Activated naive CD4-positive, alpha-beta T cell treated with anti-CD3 and anti-CD28 coated beads, Interleukin-2, amount 50 U/mL, for 16 hours (primary cell): ENCODE results near the gene VIT.

ENCODE experiments used
- DNase-seq: peaks from one replicate; pipeline ENCODE4 v3.0.0-alpha.2; 2020

VIT gene, protein sequence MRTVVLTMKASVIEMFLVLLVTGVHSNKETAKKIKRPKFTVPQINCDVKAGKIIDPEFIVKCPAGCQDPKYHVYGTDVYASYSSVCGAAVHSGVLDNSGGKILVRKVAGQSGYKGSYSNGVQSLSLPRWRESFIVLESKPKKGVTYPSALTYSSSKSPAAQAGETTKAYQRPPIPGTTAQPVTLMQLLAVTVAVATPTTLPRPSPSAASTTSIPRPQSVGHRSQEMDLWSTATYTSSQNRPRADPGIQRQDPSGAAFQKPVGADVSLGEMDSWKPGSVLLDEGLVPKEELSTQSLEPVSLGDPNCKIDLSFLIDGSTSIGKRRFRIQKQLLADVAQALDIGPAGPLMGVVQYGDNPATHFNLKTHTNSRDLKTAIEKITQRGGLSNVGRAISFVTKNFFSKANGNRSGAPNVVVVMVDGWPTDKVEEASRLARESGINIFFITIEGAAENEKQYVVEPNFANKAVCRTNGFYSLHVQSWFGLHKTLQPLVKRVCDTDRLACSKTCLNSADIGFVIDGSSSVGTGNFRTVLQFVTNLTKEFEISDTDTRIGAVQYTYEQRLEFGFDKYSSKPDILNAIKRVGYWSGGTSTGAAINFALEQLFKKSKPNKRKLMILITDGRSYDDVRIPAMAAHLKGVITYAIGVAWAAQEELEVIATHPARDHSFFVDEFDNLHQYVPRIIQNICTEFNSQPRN

DNA sequence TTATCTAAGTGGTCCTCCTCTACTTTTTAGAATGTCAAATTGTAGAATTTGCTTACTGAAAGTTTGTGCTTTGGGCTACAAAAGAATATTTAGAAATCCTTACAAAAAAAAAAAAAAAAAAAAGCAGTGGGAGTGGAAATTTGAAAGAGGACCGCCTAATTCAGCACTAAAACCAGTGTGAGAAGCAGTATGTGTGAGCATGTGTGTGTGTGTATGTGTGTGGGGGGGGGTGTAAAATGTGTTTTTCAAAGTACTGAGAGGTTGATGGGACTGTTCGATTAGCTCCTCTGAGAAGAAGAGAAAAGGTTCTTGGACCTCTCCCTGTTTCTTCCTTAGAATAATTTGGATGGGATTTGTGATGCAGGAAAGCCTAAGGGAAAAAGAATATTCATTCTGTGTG, at the start of gene VIT:
Gene VIT (plus strand): TSS at position 175 of the 400 bp plus-strand sequence. CDS start 19,664 bp downstream, outside the sequence.
- DNase-seq: no peak

DNA sequence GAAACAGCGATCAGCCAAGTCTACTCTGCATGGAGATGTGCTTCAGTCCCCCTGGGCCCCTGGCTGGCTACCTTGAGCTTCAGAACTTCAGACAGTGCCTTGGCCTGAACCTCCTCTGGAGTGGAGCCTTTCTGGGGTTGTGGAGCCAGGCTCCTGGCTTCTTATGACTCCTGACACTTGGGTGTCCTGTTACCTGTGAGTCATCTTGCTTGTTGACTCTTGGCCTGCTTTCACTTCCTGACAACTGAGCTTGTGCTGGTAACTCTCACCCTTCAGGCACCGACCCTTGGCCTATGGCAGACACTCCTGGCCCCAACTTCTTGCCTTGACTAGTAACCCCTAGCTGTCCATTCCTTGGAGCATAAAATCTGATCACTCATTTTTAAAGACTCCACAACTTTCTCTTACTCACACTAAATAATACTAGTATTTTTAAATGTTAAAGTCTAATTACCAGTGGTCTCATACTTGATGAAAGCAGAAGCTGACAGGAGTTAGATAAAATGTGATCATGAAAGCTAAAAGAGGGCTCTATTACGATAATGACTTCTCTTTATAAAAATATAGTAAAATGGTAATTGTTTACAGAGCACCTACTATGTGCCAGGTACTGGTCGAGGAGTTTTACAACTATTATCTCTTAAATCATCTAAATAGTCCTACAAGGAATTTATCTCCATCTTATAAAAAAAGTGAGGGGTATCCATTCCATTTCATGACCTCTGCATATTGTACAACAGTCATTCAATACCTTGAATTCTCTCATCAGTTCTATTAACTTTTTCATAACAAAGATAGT, 46.3 kb upstream of the VIT start:
- no peak for DNase-seq

DNA sequence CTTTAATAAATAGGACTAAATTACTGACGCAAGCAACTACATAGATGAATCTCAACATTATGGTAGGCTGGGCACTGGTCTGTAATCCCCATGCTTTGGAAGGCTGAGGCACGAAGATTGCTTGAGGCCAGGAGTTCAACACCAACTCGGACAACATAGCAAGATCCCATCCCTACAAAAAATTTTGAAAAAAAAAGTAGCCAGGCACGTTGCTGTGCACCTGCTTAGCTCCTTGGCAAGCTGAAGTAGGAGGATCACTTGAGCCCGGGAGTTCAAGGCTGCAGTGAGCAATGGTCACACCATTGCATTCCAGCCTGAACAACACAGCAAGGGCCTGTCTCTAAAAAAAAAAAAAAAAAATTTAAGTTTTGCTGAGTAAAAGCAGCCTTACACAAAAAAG, 43.4 kb upstream of the VIT start:
- no peak for DNase-seq

DNA sequence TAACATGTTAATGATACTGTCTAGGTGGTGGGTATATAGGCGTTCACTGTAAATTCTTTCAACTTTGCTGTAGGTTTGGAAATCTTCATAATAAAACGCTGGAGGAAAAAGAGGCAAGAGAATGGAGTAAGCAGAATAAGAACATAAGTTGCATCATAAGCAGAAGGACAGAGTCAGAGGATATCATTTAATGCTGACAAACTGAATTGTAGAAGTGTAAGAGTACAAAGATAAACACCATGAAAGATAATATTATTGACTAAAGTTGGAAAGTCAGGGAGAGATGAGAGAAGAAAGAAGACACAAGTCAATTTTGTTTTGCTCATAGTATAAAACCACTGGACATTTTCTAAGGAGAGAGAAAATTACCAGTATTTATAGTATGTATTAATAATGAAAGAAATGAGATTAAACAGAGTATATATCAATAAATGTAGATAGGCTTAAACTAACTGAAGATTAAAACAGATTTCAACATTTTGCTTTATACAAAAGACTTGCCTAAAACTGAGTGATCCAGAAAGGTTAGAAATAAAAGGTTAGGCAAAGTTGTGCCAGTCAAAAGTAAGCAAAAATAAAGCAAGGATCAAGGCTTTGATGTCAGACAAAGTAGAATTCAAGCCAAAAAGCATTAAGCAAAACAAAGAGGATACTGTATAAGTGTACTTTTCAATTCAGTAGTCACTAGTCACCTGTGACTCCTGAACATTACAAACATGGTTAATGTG, 42.4 kb upstream of the VIT start:
- DNase-seq: no peak

DNA sequence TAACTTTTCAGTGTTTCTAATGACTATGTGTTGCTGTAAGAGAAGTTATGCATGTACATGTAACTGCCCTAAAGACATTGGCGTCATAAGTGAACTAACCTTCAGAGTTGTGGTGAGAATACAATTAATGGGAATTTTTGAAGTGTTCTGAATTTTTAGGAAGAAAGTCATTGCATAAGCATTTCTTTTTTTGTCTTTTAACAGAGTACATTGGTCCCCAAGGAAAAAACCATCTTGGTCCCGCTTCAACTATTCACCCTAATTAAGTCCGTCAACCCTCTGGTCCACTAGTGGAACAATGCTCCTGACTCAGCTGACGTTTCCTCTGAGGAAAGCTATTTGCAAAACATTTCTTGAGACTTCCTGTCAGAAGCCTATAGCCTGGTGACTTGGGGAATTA, 41.1 kb upstream of the VIT start:
- DNase-seq: no peak

DNA sequence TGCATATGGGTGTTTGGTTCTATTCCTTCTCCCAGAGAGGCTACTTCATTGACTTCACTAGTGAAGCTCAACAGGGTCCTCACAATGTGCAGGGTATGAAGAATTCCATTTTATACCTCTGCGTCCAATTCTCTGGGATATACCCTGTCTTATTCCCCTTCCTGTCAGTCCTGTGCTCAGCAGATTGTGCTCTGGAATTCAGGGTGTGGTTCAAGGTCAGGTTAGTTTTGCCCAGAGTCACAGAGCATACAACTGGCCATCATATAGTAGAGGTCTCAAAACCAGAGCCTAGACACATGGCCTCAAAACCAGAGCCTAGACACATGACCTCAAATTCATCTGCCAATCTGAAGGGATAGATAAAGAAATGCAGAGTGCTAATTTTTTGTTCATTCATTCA, 38.8 kb upstream of the VIT start:
- DNase-seq: no peak

DNA sequence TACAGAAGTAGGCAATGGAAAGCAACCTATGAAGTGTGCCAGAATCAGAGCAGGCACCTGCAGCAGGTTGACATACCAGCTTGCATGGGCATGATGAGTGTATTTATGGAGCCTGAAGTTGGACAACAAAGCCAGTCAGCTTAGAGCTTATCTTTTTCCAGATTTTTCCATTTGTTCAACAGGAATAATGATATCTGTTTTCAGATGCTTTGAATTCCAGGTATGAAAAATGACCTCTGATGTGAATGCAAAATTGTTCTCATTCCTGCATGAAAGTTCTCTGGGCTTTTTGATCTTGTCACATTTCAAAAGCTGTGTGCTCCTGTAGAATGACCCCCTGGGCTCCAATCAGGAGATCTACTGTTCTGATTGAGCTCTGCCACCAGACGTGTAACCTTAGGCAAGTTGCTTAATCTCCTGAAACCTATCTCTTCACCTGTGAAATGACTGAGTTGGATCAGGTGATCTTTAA, 38.2 kb upstream of the VIT start:
- DNase-seq: no peak

DNA sequence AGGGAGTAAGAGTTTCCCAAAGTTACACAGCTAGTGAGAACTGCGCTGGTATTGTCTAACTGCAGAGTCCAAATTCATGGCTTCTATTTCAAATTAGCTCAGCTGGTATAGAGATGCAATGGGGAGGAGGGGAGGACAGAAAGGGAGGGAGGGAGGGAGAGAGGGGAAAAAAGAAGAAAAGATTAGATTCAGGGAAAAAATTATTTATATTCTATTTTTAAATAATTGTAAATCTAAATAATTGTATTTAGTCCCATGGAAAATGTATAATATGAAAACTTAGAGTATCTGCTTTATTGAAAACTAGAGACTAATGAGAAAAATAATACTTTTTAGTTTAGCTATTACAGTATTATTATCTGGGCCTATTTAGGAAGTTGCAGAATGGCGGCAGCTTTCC, 37.3 kb upstream of the VIT start:
- no peak for DNase-seq

DNA sequence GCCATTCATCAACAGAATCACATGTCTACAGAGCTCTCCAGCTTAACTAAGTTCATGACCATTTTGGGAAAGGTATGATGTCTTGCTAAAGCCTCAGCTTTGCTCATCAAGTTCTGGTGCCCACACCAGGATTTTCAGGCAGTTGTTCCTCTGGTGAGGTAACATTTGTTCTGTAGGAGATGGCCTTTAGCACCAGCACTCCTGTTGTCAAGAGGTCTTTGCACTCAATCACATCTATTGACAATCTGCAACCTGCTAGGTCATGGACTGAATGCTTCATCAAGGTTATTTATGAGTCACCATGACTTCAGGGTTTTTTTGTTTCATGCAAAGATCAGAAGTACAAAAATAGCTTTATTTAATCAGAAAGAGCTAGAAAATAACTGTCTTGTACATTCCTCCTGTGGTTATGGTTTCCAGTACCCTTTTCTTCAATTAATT, 36.6 kb upstream of the VIT start:
- no peak for DNase-seq

DNA sequence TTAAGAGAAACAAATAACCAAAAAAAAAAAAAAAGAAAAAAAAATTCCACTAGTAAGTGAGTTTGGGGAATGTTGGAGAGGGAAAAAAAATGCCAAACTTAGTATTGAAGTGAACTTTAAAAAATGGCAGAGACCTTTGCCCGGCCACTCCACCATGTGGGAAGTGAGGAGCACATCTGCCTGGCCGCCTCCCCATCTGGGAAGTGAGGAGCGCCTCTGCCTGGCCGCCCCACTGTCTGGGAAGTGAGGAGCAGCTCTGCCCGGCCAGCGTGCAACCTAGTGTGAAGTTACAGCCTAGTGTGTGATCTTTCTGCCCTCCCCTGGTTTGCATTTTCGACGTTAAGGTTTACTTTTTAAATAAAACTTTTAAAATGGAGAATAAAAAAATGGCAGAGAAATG, 33.9 kb upstream of the VIT start:
- no peak for DNase-seq

DNA sequence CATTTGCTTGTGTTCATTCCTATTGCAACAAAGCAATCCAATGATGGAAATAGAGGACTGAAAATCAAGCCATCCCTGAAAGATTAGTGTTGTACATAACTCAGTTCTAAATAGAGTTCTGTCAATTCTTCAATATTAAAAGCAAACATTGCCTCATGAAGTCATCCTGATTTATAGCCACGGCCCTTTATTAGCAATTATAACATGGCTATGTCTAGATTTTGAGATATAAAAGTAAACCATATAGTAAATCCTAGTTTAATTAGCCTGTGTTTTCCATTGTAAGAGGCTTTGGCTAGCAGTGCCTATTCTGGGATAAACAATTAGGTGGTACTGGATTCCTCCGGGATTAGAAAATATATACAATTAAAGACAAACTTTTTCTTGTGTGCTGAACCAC, 33.2 kb upstream of the VIT start:
- no peak for DNase-seq

DNA sequence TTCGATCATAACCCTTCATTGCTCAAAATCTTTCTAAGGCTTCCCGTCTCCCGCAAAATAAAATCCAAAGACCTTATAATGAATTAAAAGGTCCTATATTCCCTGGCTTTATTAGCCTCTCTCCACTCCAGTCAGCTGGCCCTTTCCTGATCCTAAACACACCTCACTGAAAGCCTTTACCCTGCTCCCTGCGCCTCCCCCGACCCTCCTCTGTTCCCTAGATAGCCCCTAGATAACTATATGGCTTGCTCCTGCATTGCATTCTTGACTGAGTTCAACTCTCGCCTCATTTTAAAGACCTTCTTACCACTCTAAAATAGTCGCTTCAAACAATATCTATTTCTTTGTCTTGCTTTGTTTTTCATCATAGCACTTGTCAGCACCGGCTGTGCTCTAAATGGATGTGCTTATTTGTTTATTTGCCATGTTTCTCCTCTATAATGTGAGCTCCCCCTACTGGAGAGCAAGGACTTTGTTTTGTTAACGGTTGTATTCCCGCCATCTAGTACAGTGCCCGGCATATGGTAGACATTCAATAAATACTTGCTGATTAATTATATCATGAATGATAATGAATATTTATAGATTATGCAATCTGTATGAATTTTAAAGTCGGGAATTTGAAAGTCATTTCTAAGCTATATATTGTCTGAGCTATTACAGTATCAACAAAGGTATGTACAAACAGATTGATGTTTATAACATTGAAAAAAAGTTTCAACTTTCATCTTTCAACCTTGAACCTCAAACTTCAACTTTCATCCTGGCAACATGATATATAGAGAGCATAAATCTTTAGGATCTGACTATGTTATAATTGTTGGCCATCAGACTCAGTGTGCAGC, 32.4 kb upstream of the VIT start:
- DNase-seq: no peak

DNA sequence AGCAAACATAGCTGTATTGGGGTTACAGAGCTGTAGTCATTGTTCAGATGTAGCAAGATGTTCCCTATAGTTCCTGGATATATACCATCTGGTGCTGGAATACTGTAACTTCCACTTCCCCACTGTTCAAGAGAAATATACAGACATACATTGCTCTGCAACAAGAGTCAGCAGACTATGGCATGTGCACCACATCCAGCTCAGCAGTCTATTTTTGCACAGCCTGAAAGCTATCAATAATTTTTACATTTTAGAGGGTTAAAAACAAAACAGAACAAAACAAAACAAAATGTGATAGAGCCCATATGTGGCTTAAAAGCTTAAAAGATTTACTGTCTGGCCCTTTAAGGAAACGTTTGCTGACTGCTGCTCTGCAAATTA, 31.8 kb upstream of the VIT start:
- DNase-seq: no peak

DNA sequence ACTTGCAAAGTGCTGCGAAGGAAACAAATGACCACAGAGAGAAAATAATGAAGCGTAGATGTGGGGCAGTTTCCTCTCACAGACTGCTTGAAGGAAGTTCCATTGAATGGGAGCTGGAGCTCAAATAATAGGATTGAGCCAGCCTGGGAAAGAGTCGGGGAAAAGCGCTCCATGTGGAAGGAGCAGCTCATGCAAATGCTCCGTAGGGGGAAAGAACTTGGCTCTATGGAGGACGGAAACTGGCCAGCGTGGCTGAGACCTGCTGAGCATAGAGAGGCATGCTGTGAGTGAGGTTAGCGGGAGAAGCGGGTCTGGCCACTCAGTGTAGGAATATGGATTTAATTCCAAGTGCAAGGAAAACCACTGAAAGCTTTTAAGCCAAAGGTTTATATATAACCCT, 28.6 kb upstream of the VIT start:
- DNase-seq: no peak

DNA sequence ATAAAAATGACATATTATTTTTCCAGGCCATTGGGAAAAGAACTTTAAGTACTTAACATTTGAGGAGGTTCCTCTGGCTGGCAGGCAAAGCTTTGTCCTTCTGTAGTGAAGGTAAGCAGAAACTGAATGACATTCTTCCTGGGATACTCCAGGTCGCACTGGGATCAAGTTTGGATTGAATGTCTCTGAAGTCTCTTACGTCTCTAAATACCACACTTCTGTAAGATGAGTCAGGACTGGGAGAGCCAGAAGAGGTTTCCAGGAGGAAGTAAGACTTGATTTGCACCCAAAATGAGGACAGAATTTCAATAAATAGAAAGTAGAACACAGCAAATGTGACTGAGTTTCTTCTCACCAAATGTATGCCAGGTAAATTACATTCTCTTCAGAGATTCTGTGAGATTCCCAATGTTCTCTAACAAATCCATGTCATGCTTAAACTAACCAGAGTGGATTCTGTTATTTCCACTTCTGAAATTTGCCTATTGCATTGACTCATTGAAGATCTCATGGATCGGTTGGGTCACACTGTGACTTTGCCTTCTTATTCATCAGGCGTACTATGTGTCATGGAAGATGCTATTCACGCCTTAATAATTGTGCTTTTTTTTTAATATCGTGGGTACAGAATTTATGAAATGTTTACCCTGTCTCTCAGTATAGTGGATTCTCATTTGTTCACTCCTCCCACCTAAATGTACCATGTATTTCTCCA, 25.5 kb upstream of the VIT start:
- no peak for DNase-seq

DNA sequence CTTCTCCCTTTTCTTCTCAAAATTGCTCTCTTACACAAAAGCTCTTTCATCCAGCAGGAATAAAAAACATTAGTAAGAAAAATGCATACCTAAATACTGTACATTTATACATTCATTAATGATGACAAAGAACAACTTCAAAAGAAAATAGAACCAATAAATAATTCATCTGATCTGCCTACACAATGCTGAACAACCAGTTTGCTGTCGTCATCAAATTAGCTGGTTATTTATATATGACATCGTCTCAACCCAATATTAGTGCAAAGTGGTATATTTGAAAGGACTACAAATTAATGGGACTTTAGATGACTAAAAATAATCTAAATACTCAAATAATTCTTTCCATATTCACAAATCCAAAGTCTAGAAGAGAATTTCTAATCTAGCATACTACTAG, 24.8 kb upstream of the VIT start:
- DNase-seq: no peak

DNA sequence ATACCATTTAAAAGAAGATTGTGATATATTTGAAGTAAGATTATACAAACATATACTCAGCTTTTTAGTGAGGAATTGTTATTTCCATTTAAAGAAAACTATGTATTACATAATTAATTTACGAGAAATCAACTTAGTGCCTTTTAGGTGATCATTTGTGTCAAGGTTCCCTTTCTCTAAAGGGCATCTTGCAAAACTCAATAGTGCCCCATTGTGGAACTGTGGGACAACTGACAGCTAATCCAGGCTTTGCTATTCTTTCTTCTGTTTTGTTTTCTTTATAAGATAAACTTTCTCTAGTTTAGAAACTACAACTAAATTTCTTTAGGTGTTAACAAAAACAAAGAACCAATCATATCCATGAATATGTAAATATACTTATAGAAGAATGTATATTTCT, 24.3 kb upstream of the VIT start:
- no peak for DNase-seq

DNA sequence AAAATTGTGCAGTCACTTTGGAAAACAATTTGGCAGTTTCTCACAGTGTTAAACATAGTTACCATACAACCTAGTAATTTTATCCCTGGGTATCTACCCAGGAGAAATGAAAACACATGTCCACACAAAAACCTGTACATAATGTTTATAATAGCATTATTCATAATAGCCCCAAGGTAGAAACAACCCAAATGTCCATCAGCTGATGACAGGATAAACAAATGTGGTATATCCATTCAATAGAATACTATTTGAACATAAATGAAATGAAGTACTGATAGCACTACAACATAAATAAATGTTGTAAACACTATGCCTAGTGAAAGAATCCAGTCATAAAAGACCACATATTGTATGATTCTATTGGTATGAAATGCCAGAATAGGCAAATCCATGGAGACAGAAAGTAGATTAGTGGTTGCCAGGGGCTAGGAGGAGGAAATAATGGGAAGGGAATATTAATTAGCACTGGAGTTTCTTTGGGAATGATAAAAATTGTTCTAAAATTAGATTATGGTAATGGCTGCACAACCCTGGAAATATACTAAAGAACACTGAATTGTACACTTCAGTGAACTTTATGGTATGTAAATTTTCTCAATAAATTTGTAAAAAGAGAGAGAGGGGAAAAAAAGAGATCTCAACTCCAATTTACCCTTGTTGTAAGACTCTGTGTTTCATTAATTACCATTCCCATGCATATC, 20.8 kb upstream of the VIT start:
- DNase-seq: no peak

DNA sequence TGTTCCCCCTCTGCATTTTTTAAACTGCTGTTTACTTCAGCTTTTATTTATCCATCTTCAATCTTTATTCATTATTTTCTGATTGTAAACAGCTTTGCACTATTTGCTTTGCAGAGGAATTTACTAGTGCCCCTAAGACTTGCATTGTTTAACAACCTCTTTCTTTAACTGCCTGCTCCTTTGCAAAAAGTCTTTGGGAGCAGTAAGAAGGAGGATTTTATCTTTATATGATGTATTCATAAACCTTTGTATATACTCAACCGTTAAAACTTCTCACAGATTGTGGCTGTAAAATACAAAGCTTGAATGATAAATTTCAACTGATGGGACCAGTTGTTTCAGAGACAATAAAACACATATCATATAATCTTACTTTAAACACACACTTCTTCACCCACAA, 20.1 kb upstream of the VIT start:
- no peak for DNase-seq

DNA sequence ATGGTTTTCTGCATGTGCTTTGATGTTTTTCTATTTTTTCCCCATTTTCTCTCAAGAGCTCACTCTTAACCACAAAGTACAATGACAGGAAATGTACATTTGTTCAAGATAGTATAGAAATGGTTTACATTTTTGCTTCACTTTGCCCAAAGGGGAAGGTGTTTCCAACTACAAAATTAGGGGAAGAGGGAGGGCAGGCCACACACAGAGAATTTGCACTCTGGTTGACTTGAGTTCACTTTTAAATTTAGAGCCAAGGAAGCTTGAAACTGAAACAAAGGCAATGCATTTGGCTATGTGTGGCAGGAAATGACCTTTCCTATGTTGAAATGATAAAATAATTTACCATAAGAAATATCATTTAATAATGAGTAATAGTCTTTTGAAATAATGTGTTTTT, 19.1 kb upstream of the VIT start:
- DNase-seq: no peak
